ENCODE results near the gene ACBD4.

DNA sequence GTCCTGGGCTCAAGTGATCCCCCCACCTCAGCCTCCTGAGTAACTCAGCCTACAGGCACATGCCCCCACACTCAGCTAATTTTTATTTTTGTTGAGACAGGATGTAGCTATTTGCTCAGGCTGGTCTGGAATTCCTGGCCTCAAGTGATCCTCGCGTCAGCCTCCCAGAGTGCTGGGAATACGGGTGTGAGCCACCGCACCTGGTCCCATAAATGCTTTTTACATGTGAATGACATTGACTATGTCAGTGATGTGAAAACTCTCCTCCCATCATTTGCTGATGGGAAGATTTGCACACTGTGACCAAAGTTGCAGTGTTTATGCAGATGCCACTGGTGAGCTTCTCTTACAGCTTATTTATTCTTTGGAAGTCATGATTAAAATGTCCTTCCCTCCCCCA lies 18.2 kb upstream of the ACBD4 start:
- TF ChIP-seq, protein P1, sequence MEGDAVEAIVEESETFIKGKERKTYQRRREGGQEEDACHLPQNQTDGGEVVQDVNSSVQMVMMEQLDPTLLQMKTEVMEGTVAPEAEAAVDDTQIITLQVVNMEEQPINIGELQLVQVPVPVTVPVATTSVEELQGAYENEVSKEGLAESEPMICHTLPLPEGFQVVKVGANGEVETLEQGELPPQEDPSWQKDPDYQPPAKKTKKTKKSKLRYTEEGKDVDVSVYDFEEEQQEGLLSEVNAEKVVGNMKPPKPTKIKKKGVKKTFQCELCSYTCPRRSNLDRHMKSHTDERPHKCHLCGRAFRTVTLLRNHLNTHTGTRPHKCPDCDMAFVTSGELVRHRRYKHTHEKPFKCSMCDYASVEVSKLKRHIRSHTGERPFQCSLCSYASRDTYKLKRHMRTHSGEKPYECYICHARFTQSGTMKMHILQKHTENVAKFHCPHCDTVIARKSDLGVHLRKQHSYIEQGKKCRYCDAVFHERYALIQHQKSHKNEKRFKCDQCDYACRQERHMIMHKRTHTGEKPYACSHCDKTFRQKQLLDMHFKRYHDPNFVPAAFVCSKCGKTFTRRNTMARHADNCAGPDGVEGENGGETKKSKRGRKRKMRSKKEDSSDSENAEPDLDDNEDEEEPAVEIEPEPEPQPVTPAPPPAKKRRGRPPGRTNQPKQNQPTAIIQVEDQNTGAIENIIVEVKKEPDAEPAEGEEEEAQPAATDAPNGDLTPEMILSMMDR (IDR thresholded peaks at IDR 0.05), result no peak
- no peak for TF ChIP-seq POLR2A (IDR thresholded peaks at IDR 0.05)
